Mesendoderm (in vitro differentiated cells): ENCODE measurements around the gene CYP19A1.

Source experiments
- DNase-seq: peaks from one replicate; pipeline ENCODE4 v3.0.0; 2013
- H2AK5ac ChIP-seq: 2 replicates; pipeline ENCODE4 v1.6.1; 2013; ENCODE audit warnings: low read length, inconsistent platforms
- H2BK120ac ChIP-seq: 2 replicates; pipeline ENCODE4 v1.6.1; 2013; ENCODE audit warnings: low read depth, mild to moderate bottlenecking, low read length, moderate library complexity, mixed read lengths
- H2BK15ac ChIP-seq: replicated peaks from 2 replicates; pipeline ENCODE4 v1.6.1; 2013; ENCODE audit warnings: low read depth, mild to moderate bottlenecking, moderate library complexity
- H2BK5ac ChIP-seq: 2 replicates; pipeline ENCODE4 v1.6.1; 2013; ENCODE audit warnings: low read length, inconsistent platforms
- H3K18ac ChIP-seq: 2 replicates; pipeline ENCODE4 v1.6.1; 2013; ENCODE audit warnings: mild to moderate bottlenecking, low read length, mixed read lengths
- H3K23ac ChIP-seq: one replicate; pipeline ENCODE4 v1.6.1; 2013; ENCODE audit warnings: low read length
- H3K27ac ChIP-seq: 2 replicates; pipeline ENCODE4 v1.5.1; 2013; ENCODE audit warnings: low read depth, mild to moderate bottlenecking, inconsistent platforms, low read length, moderate library complexity
- H3K27me3 ChIP-seq: 2 replicates; pipeline ENCODE4 v1.6.1; 2013; ENCODE audit warnings: low read length, control low read depth, mild to moderate bottlenecking, inconsistent platforms; ENCODE audit not compliant: insufficient read depth, poor library complexity
- H3K36me3 ChIP-seq: 2 replicates; pipeline ENCODE4 v1.6.1; 2013; ENCODE audit warnings: low read length, inconsistent platforms; ENCODE audit not compliant: control insufficient read depth, insufficient read depth
- H3K4ac ChIP-seq: one replicate; pipeline ENCODE4 v1.6.1; 2013; ENCODE audit warnings: low read depth, mild to moderate bottlenecking, low read length, moderate library complexity
- H3K4me1 ChIP-seq: 2 replicates; pipeline ENCODE4 v1.6.1; 2013; ENCODE audit warnings: low read depth, low read length, inconsistent platforms; ENCODE audit not compliant: control insufficient read depth
- H3K4me2 ChIP-seq: 2 replicates; pipeline ENCODE4 v1.6.1; 2013; ENCODE audit warnings: low read length
- H3K4me3 ChIP-seq: 2 replicates; pipeline ENCODE4 v1.5.1; 2013; ENCODE audit warnings: mild to moderate bottlenecking, low read length
- H3K56ac ChIP-seq: one replicate; pipeline ENCODE4 v1.6.1; 2013; ENCODE audit warnings: low read length
- H3K79me1 ChIP-seq: 2 replicates; pipeline ENCODE4 v1.6.1; 2013; ENCODE audit warnings: low read length, inconsistent platforms
- H3K79me2 ChIP-seq: 2 replicates; pipeline ENCODE4 v1.6.1; 2013; ENCODE audit warnings: mild to moderate bottlenecking, low read length; ENCODE audit not compliant: control insufficient read depth, insufficient read depth
- H3K9ac ChIP-seq: 2 replicates; pipeline ENCODE4 v1.6.1; 2013; ENCODE audit warnings: low read length, inconsistent platforms
- H4K5ac ChIP-seq: one replicate; pipeline ENCODE4 v1.6.1; 2013; ENCODE audit warnings: low read length
- H4K8ac ChIP-seq: one replicate; pipeline ENCODE4 v1.6.1; 2013; ENCODE audit warnings: low read depth, mild to moderate bottlenecking, control low read depth, low read length, moderate library complexity
- WGBS: extraction: QIAGEN DNeasy Blood & Tissue Kit; methylation state at CpG from one replicate; pipeline ENCODE4 v1.1.7; 2013; ENCODE audit warnings: low lambda C conversion rate, missing lambda C conversion rate; ENCODE audit not compliant: insufficient coverage; ENCODE audit errors: extremely low coverage; 5-methylcytosine and 5-hydroxymethylcytosine counted together

The CYP19A1 gene

DNA sequence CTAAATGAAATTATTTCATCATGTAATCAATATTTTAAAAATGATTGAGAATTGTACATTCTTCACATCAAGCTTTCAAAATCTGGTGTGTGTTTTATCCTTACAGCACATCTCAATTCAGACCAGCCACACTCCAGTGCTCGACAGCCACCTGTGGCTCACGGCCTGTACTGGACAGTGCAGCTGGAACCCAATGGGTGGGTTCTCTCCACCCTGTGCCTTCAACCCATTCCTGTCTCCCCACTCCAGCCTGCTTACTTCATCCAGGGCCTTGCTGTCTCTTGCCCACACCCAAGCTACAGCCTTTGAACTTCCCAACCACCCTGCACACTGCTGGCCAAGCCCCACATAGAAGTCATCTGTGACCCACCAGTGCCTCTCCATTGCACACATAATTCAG is 17.6 kb downstream of the CYP19A1 start:
- H2BK15ac ChIP-seq: no peak overlapping the region
- H3K4me3 ChIP-seq: no peak overlapping the region
- WGBS: no CpG with 5 or more reads among the region's 2 CpGs
- H2BK120ac ChIP-seq: no peak overlapping the region
- no peak overlapping the region for H2BK5ac ChIP-seq
- no peaks in the 10 kb centered on the region for H3K79me1 ChIP-seq
- no peak overlapping the region for H3K9ac ChIP-seq
- DNase-seq: no peak
- no peak overlapping the region for H3K4me2 ChIP-seq
- no peak overlapping the region for H3K56ac ChIP-seq
- H3K79me2 ChIP-seq: no peaks in the 10 kb centered on the region
- H3K4ac ChIP-seq: no peak overlapping the region
- H3K27me3 ChIP-seq: no peaks in the 10 kb centered on the region
- no peak overlapping the region for H4K8ac ChIP-seq
- no peak overlapping the region for H3K27ac ChIP-seq
- H3K36me3 ChIP-seq: no peaks in the 10 kb centered on the region
- no peak overlapping the region for H4K5ac ChIP-seq
- no peaks in the 10 kb centered on the region for H3K4me1 ChIP-seq
- H3K23ac ChIP-seq: no peak overlapping the region
- no peak overlapping the region for H3K18ac ChIP-seq
- H2AK5ac ChIP-seq: no peak overlapping the region

DNA sequence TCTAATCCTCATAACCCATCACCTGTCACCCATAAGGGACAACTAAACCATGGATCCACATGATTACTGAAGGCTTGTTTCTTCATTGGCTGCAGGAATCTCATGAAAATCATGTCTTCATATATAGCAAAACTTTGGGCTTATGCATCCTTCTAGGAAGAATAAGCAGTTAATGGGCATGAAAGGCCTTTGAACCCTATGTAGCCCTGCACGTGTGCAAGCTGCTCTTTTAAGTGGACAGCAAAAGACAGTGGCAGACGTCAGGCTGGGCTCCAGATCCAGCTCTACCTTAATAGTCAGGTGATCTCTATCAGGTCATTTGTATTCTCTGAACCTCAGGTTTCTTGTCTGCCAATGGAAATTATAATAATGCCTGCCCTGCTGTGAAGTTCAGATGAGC is 18.9 kb downstream of the CYP19A1 start:
- no peak for DNase-seq
- no peak overlapping the region for H3K4ac ChIP-seq
- no peaks in the 10 kb centered on the region for H3K79me1 ChIP-seq
- WGBS: no CpG with 5 or more reads among the region's 2 CpGs
- H3K36me3 ChIP-seq: no peaks in the 10 kb centered on the region
- no peak overlapping the region for H2BK15ac ChIP-seq
- H3K18ac ChIP-seq: no peak overlapping the region
- H3K4me3 ChIP-seq: no peak overlapping the region
- no peak overlapping the region for H2BK120ac ChIP-seq
- H4K8ac ChIP-seq: no peak overlapping the region
- H2BK5ac ChIP-seq: no peak overlapping the region
- no peak overlapping the region for H3K4me2 ChIP-seq
- H3K79me2 ChIP-seq: no peaks in the 10 kb centered on the region
- H3K56ac ChIP-seq: no peak overlapping the region
- no peak overlapping the region for H4K5ac ChIP-seq
- H3K23ac ChIP-seq: no peak overlapping the region
- no peak overlapping the region for H2AK5ac ChIP-seq
- H3K27me3 ChIP-seq: no peaks in the 10 kb centered on the region
- H3K9ac ChIP-seq: no peak overlapping the region
- no peak overlapping the region for H3K27ac ChIP-seq
- H3K4me1 ChIP-seq: no peaks in the 10 kb centered on the region

DNA sequence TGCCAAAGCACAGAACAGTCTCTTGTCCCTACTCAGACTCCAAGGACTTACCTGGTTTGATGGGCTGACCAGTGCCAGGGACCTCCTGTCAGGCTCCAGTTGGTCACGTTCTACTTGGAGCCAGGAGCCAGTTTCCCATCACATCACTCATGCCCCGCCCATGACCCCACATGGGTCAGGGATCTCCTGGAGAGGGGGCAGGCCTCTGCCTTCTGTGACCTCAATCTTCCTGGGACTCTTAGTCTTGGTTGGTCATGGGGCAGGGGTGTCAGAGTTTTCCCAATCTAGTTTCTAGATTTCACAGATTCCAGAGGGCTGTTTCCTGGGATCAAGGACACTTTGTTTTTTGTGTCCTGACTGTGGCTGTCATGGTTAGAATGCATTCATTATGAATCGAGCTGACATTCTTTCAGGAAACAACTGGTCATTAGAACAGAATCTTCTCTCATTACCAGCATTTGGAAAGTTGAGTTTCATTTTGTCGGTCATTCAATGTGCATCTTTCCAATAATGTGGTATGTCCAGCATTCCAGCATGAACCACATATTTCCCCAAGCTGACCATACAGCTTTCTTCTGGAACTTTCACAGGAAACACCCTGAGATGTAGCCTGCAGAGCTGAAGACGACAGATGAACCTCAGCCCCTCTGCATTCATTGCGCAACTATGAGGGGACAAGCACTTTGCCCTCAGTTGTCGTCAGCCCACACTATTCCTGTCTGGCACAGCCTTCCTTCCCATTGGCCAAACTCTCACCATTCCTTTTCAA is 19.8 kb downstream of the CYP19A1 start:
- no peak overlapping the region for H3K4ac ChIP-seq
- H3K79me2 ChIP-seq: no peaks in the 10 kb centered on the region
- no peak overlapping the region for H2BK5ac ChIP-seq
- no peaks in the 10 kb centered on the region for H3K27me3 ChIP-seq
- H2AK5ac ChIP-seq: no peak overlapping the region
- no peaks in the 10 kb centered on the region for H3K36me3 ChIP-seq
- H4K5ac ChIP-seq: no peak overlapping the region
- no peak overlapping the region for H3K4me3 ChIP-seq
- H3K4me2 ChIP-seq: no peak overlapping the region
- H3K4me1 ChIP-seq: no peaks in the 10 kb centered on the region
- no CpG with 5 or more reads among the region's 7 CpGs for WGBS
- H3K27ac ChIP-seq: no peak overlapping the region
- H4K8ac ChIP-seq: no peak overlapping the region
- no peak overlapping the region for H2BK15ac ChIP-seq
- H3K56ac ChIP-seq: no peak overlapping the region
- no peak overlapping the region for H2BK120ac ChIP-seq
- no peaks in the 10 kb centered on the region for H3K79me1 ChIP-seq
- H3K9ac ChIP-seq: no peak overlapping the region
- no peak overlapping the region for H3K23ac ChIP-seq
- no peak overlapping the region for H3K18ac ChIP-seq
- DNase-seq: no peak

DNA sequence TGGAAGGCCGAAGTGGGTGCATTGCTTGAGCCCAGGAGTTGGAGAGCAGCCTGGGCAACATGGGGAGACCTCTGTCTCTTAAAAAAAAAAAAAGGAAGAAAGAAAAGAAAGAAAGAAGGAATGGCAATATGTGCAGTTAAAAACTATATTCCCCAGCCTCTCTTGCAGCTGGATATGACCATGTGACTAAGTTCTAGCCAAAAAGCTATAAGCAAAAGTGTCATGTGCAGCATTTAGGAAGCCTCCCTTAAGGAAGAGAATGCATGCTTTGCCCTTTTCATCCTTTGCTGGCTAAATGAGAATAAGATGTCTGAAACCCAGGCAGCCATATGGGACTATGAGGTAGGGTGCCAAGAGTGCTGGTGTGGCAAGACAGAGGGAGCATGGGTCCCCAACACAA is 21.8 kb downstream of the CYP19A1 start:
- WGBS: no CpG with 5 or more reads among the region's 1 CpG

DNA sequence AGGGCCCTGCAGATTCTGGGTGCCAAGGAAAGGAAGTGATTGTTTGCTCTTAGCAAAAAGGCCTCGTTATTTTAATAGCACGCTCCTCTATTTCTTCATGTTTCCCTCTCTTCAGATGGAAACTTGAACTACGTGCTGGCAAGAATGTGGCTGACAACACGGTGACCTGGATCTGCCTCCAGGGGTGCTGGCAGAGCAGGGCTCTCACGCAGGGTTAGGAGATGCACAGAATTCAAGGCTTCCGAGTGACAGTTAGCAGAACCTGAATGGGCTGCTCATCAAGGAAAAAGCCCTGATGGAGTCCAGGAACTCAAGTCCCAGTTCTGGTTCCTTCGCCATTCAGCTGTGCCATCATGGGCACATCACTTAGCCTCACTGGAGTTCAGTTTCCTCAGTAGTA is 22.7 kb downstream of the CYP19A1 start:
- Histone ChIP-seq H3K4me2 (no peak overlapping the region), H3K79me1 (no peaks in the 10 kb centered on the region), H3K27ac (no peak overlapping the region), H3K9ac (no peak overlapping the region), H2BK120ac (no peak overlapping the region), H3K4ac (no peak overlapping the region), H3K23ac (no peak overlapping the region), H3K18ac (no peak overlapping the region), H3K4me1 (no peaks in the 10 kb centered on the region), H2BK5ac (no peak overlapping the region), H3K56ac (no peak overlapping the region), H2AK5ac (no peak overlapping the region), H3K4me3 (no peak overlapping the region), H3K27me3 (no peaks in the 10 kb centered on the region), H3K79me2 (no peaks in the 10 kb centered on the region), H4K8ac (no peak overlapping the region), H2BK15ac (no peak overlapping the region), H3K36me3 (no peaks in the 10 kb centered on the region), H4K5ac (no peak overlapping the region)
- DNase-seq: no peak
- WGBS: no CpG with 5 or more reads among the region's 7 CpGs

More for the DNA sequence above, 21.8 kb downstream of the CYP19A1 start:
- Histone ChIP-seq H3K27ac (no peak overlapping the region), H3K79me2 (no peaks in the 10 kb centered on the region), H4K8ac (no peak overlapping the region), H2BK120ac (no peak overlapping the region), H3K9ac (no peak overlapping the region), H3K4ac (no peak overlapping the region), H3K56ac (no peak overlapping the region), H3K79me1 (no peaks in the 10 kb centered on the region), H2AK5ac (no peak overlapping the region), H2BK15ac (no peak overlapping the region), H3K4me1 (no peaks in the 10 kb centered on the region), H3K4me3 (no peak overlapping the region), H3K27me3 (no peaks in the 10 kb centered on the region), H2BK5ac (no peak overlapping the region), H3K18ac (no peak overlapping the region), H3K23ac (no peak overlapping the region), H3K36me3 (no peaks in the 10 kb centered on the region), H3K4me2 (no peak overlapping the region), H4K5ac (no peak overlapping the region)
- DNase-seq: no peak
